Measurements from ENCODE around the gene INA. TPM values are rescaled to one million over a fixed set of nuclear protein-coding genes. Genes with fewer than 3 reads are reported as not detected.

The INA gene
- total and polyA plus RNA-seq, 7 donors = 0.06 to 0.08 TPM; not detected in 5

DNA sequence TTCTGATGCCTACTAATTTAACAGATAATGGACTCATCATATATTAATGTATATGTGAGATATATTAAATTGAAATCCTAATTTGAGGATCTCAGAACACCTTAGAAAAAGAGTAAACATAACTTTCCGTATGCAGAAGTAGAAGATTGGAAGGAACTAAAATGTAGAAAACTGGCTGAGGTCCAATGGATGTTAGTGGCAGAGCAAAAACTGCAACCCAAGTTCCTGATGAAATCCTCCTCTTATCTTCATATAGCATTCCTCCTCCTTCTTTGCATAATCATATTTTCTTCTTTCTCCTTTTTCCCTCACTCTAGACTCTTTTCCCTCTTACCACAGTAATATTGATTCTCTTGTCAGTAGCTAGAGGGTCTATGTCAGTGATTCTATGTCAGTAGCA, 6.0 kb downstream of the INA start:
- intact Hi-C loops (cut with DNase I) = no loop called here
- ATAC-seq = no peak
- H3K4me1 ChIP-seq = no peaks in the 10 kb centered on the region
- H3K27ac ChIP-seq = no peak overlapping the region
- no peaks in the 10 kb centered on the region for H3K9me3 ChIP-seq
- DNase-seq = no peak
- H3K36me3 ChIP-seq (ENCODE audit: insufficient read depth in 1 of 2, low read depth in 1 of 2) = no peaks in the 10 kb centered on the region
- H3K27me3 ChIP-seq (ENCODE audit: insufficient read depth in 3 of 3, low read length in 2 of 3) = peaks cover 7 to 44% (median 11%) of the 10 kb centered on the region in 3 donors
- TF ChIP-seq, protein P1, sequence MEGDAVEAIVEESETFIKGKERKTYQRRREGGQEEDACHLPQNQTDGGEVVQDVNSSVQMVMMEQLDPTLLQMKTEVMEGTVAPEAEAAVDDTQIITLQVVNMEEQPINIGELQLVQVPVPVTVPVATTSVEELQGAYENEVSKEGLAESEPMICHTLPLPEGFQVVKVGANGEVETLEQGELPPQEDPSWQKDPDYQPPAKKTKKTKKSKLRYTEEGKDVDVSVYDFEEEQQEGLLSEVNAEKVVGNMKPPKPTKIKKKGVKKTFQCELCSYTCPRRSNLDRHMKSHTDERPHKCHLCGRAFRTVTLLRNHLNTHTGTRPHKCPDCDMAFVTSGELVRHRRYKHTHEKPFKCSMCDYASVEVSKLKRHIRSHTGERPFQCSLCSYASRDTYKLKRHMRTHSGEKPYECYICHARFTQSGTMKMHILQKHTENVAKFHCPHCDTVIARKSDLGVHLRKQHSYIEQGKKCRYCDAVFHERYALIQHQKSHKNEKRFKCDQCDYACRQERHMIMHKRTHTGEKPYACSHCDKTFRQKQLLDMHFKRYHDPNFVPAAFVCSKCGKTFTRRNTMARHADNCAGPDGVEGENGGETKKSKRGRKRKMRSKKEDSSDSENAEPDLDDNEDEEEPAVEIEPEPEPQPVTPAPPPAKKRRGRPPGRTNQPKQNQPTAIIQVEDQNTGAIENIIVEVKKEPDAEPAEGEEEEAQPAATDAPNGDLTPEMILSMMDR (IDR thresholded peaks at IDR 0.05) = no peak
- H3K4me3 ChIP-seq = no peak overlapping the region
- WGBS, 3 donors = 47 to 85% (median 66%) methylated on average over 1 of the region's 1 CpG

DNA sequence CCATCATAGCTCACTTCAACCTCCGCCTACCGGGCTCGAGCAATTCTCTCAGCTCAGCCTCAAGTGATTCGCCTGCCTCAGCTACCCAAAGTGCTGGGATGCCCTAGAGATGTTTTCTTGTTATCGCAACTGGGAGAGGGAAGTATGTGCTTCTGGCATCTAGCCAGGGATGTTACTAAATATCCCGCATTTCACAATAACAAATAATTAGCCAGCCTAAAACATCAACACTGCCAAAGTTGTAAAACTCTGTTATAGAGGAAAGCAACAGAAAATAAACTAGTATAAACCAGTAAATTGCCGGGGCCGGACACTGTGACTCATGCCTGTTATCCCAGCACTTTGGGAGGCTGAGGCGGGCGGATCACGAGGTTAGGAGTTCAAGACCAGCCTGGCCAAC, 7.2 kb downstream of the INA start:
- Histone ChIP-seq H3K27me3 (ENCODE audit: insufficient read depth in 3 of 3, low read length in 2 of 3) (peaks cover 4 to 35% (median 9%) of the 10 kb centered on the region in 3 donors), H3K36me3 (ENCODE audit: insufficient read depth in 1 of 2, low read depth in 1 of 2) (no peaks in the 10 kb centered on the region), H3K9me3 (no peaks in the 10 kb centered on the region), H3K27ac (no peak overlapping the region), H3K4me3 (no peak overlapping the region), H3K4me1 (no peaks in the 10 kb centered on the region)
- 75 to 84% (median 84%) methylated on average over 11 of the region's 11 CpGs for WGBS, 3 donors
- TF ChIP-seq, protein P1 (IDR thresholded peaks at IDR 0.05) = no peak
- intact Hi-C loops (cut with DNase I) = no loop called here
- no peak for ATAC-seq
- DNase-seq = no peak

DNA sequence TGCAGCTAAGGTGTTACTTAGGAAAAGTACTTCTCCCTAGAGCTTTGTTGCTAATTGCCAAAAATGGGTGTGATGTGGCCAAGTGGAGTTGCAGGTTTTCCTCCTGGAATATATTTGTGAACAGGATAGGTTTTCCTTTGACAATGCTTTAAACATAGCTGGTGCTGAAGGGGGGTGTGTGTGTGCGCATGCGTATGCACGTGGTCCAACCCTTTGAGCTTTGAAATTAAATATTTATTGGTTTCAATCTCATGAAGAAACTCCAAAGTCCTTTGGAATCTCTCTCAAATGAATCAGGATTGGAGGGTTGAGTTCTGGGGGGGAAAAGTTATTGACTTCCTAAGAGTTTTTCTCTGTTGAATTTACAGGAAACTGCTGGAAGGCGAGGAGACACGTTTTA, 11.1 kb downstream of the INA start:
- H3K36me3 ChIP-seq (ENCODE audit: insufficient read depth in 1 of 2, low read depth in 1 of 2) = no peaks in the 10 kb centered on the region
- WGBS, 3 donors = 71 to 76% (median 72%) methylated on average over 5 of the region's 5 CpGs
- ATAC-seq = no peak
- H3K27ac ChIP-seq = no peak overlapping the region
- peaks cover 2 to 23% (median 9%) of the 10 kb centered on the region in 3 donors for H3K27me3 ChIP-seq (ENCODE audit: insufficient read depth in 3 of 3, low read length in 2 of 3)
- H3K4me3 ChIP-seq = no peak overlapping the region
- no peak for DNase-seq
- TF ChIP-seq, protein P1 (IDR thresholded peaks at IDR 0.05) = no peak
- intact Hi-C loops (cut with DNase I) = no loop called here
- no peaks in the 10 kb centered on the region for H3K4me1 ChIP-seq
- no peaks in the 10 kb centered on the region for H3K9me3 ChIP-seq

DNA sequence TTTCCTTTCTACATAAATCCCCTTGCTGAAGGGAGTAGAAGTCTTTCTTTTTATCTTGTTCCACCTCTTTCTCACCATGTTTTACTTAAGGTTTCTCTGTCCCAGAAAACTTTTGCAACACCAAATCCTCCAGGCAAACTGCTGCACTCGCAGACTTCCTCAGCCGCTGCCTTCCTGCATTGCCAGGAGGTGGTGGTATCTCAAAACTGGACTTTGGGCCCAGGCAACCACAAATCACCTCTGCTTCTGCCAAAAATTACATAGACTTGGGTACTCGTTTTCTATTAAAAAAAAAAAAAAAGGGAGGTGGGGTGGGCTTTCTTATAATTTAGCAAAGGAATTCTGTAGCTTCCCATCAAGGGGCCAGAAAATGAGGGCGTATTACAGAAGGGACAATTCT, 14.7 kb downstream of the INA start:
- 78 to 81% (median 79%) methylated on average over 4 of the region's 4 CpGs for WGBS, 3 donors
- DNase-seq (no peak), ATAC-seq (no peak)
- intact Hi-C loops (cut with DNase I) = no loop called here
- Histone ChIP-seq H3K9me3 (no peaks in the 10 kb centered on the region), H3K27me3 (ENCODE audit: insufficient read depth in 3 of 3, low read length in 2 of 3) (peaks cover 2 to 20% (median 7%) of the 10 kb centered on the region in 3 donors), H3K4me1 (no peaks in the 10 kb centered on the region), H3K36me3 (ENCODE audit: insufficient read depth in 1 of 2, low read depth in 1 of 2) (no peaks in the 10 kb centered on the region), H3K27ac (no peak overlapping the region), H3K4me3 (no peak overlapping the region)
- TF ChIP-seq, protein P1 (IDR thresholded peaks at IDR 0.05) = no peak

DNA sequence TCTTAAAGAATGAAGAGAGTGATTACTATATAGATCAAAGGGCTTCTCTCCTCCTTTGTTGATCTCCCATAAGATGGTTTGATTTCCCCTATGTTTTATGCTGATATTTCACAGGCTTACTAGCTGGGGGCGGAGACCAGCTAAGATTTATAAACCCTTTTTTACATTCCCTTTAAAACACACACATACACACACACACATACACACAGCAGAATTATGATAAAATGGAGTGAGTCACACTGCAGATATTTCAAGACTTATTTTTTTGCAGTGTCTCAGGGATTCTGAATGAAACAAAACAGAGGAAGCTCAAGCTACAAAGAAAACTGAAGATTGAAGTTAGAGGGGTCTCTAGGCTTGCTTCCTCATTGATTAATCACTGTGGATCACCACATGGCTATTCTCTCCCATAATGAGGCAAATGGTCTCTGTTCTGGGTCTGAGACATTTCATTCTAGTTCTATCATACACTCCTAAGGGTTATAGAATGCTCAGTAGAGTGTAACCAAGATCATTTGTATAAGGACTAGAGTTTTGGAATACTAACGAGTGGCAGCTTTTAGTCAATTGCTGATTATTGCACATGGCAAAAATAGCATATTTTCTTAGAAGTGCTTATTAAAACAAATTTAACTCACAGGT, 18.6 kb downstream of the INA start:
- H3K9me3 ChIP-seq = no peaks in the 10 kb centered on the region
- TF ChIP-seq, protein P1 (IDR thresholded peaks at IDR 0.05) = no peak
- no peak for DNase-seq
- intact Hi-C loops (cut with DNase I) = no loop called here
- ATAC-seq = no peak
- no peak overlapping the region for H3K27ac ChIP-seq
- H3K27me3 ChIP-seq (ENCODE audit: insufficient read depth in 3 of 3, low read length in 2 of 3) = peaks cover 0 to 4% (median 0%) of the 10 kb centered on the region in 3 donors
- H3K4me1 ChIP-seq = no peaks in the 10 kb centered on the region
- 82 to 88% (median 87%) methylated on average over 2 of the region's 2 CpGs for WGBS, 3 donors
- no peak overlapping the region for H3K4me3 ChIP-seq
- no peaks in the 10 kb centered on the region for H3K36me3 ChIP-seq (ENCODE audit: insufficient read depth in 1 of 2, low read depth in 1 of 2)

Measured in psoas muscle (tissue), 8 donors.